WTC11 (cell line): Measurements from ENCODE around the gene RHEB.

Source experiments
- CBFB ChIP-seq: sonication (generic); formaldehyde crosslinking; IDR thresholded peaks from 2 replicates; pipeline ENCODE4 v1.8.1; 2022; ENCODE audit warnings: mild to moderate bottlenecking, low read depth, missing genetic modification reagents
- CTCF ChIP-seq: fragments of 200-600 bp; IDR thresholded peaks from 2 replicates; pipeline ENCODE4 v1.8.0; 2022; ENCODE audit warnings: antibody characterized with exemption
- MYBL2 ChIP-seq: sonication (generic); formaldehyde crosslinking; IDR thresholded peaks from 2 replicates; pipeline ENCODE4 v1.8.1; 2023; ENCODE audit warnings: mild to moderate bottlenecking, moderate library complexity, missing genetic modification reagents
- NFYB ChIP-seq: sonication (generic); formaldehyde crosslinking; conservative IDR thresholded peaks from 2 replicates; pipeline ENCODE4 v1.8.0; 2022; ENCODE audit warnings: low read depth, missing genetic modification reagents

DNA sequence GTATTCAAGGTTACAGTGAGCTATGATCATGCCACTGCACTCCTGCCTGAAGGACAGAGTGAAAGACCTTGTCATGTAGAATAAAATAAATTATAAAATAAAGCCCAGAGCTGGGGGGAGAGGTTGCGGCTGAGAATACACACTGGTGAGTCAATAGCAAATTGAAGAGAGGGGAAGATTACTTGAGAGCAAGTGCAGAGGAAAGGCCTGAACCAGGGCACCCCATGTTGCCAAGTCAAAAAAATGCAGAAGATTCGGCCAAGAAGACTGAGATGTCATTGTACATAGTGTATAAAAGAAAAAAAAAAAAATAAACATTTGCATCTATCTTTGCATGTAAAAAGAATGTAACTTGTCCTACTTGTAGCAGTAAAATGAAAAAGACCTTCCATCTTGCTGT lies 32.5 kb downstream of the RHEB start:
- no peak for TF ChIP-seq MYBL2
- no peak for TF ChIP-seq CTCF
- TF ChIP-seq NFYB: no peak
- no peak for TF ChIP-seq CBFB (CRISPR knock-in tag)
